HL-60 (cell line): ENCODE results near the gene CD300C.

Experiments
- DNase-seq, 2 experiments: peaks; one replicate each; pipeline ENCODE4 v3.0.0-alpha.2; 2010 to 2020; ENCODE audit warnings: low read depth in 1 of 2, low spot score in 1 of 2
- H3K27ac ChIP-seq: fragments of 250-450 bp; sonication (Bioruptor Pico); replicated peaks from 2 replicates; pipeline ENCODE4 v1.5.1; 2020; ENCODE audit warnings: mild to moderate bottlenecking, moderate library complexity
- H3K27me3 ChIP-seq: fragments of 250-450 bp; sonication (Bioruptor Pico); 2 replicates; pipeline ENCODE4 v1.5.1; 2021; ENCODE audit warnings: mild to moderate bottlenecking, moderate library complexity; ENCODE audit not compliant: insufficient read depth, poor library complexity, severe bottlenecking
- H3K4me3 ChIP-seq: replicated peaks from 2 replicates; pipeline ENCODE4 v1.5.1; 2011; ENCODE audit warnings: mild to moderate bottlenecking, control low read depth, low read length; ENCODE audit not compliant: insufficient read depth
- GABPA ChIP-seq: IDR thresholded peaks from 2 replicates; pipeline ENCODE4 v1.6.1; 2012; ENCODE audit warnings: low read depth
- POLR2AphosphoS5 ChIP-seq: IDR thresholded peaks from 2 replicates; pipeline ENCODE4 v1.6.1; 2012; ENCODE audit warnings: low read depth
- SPI1 ChIP-seq: IDR thresholded peaks from 2 replicates; pipeline ENCODE4 v1.6.1; 2012; ENCODE audit warnings: low read depth, mild to moderate bottlenecking, borderline replicate concordance
- TF ChIP-seq, protein P1 (sequence below): IDR thresholded peaks from one replicate; pipeline ENCODE4 v1.5.1; 2011; ENCODE audit warnings: low read length, control low read depth, inconsistent platforms; ENCODE audit not compliant: insufficient read depth
- TF ChIP-seq, protein P2 (sequence below): IDR thresholded peaks from 2 replicates; pipeline ENCODE4 v1.6.1; 2012; ENCODE audit warnings: low read depth; ENCODE audit not compliant: insufficient replicate concordance

Gene CD300C

DNA sequence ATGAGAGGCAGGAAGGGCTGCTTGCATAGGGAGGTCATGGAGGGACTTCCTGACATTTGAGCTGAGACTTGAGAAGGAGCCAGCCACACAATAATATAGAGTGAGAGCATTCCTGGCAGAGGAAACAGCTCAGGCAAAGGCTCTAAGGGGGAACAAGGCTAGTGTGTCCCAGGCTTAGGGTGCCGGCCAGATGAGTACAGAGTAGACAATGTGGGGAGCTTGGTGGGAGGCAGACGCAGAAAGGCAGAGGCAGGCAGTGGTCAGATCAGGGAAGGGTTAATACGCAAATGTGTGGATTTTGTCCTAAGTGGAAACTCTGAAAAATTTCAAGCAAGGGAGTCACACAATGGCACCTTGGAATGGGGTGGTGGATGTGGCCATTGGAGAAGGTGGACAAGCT is 45.9 kb downstream of the CD300C start:
- H3K27ac ChIP-seq = no peak overlapping the region
- no peak for DNase-seq
- no peaks in the 10 kb centered on the region for H3K27me3 ChIP-seq
- H3K4me3 ChIP-seq = no peak overlapping the region
- no peak for TF ChIP-seq GABPA
- TF ChIP-seq SPI1 = no peak
- TF ChIP-seq, protein P1, sequence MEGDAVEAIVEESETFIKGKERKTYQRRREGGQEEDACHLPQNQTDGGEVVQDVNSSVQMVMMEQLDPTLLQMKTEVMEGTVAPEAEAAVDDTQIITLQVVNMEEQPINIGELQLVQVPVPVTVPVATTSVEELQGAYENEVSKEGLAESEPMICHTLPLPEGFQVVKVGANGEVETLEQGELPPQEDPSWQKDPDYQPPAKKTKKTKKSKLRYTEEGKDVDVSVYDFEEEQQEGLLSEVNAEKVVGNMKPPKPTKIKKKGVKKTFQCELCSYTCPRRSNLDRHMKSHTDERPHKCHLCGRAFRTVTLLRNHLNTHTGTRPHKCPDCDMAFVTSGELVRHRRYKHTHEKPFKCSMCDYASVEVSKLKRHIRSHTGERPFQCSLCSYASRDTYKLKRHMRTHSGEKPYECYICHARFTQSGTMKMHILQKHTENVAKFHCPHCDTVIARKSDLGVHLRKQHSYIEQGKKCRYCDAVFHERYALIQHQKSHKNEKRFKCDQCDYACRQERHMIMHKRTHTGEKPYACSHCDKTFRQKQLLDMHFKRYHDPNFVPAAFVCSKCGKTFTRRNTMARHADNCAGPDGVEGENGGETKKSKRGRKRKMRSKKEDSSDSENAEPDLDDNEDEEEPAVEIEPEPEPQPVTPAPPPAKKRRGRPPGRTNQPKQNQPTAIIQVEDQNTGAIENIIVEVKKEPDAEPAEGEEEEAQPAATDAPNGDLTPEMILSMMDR = no peak
- TF ChIP-seq, protein P2, sequence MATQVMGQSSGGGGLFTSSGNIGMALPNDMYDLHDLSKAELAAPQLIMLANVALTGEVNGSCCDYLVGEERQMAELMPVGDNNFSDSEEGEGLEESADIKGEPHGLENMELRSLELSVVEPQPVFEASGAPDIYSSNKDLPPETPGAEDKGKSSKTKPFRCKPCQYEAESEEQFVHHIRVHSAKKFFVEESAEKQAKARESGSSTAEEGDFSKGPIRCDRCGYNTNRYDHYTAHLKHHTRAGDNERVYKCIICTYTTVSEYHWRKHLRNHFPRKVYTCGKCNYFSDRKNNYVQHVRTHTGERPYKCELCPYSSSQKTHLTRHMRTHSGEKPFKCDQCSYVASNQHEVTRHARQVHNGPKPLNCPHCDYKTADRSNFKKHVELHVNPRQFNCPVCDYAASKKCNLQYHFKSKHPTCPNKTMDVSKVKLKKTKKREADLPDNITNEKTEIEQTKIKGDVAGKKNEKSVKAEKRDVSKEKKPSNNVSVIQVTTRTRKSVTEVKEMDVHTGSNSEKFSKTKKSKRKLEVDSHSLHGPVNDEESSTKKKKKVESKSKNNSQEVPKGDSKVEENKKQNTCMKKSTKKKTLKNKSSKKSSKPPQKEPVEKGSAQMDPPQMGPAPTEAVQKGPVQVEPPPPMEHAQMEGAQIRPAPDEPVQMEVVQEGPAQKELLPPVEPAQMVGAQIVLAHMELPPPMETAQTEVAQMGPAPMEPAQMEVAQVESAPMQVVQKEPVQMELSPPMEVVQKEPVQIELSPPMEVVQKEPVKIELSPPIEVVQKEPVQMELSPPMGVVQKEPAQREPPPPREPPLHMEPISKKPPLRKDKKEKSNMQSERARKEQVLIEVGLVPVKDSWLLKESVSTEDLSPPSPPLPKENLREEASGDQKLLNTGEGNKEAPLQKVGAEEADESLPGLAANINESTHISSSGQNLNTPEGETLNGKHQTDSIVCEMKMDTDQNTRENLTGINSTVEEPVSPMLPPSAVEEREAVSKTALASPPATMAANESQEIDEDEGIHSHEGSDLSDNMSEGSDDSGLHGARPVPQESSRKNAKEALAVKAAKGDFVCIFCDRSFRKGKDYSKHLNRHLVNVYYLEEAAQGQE = no peak
- no peak for TF ChIP-seq POLR2AphosphoS5

DNA sequence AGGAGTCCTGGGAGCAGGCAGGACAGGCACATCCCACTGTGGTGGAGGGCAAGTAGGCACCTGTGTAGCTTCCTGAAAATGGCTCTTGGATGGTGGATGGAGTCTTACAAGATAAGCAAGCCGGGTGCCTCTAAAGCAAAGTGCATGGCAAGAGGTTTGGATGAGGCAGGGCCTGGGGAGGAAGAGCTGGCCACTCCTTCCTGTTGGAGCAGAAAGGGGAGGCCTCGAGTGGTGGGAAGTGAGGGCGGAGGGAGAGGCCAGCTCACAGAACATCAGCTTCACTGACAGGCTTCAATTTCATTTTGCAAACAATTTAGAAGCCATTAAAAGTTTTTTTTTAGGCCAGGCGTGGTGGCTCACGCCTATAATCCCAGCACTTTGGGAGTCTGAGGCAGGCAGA is 48.4 kb downstream of the CD300C start:
- TF ChIP-seq GABPA (no peak), POLR2AphosphoS5 (no peak), SPI1 (no peak)
- TF ChIP-seq, protein P2 = no peak
- TF ChIP-seq, protein P1 = no peak
- H3K27ac ChIP-seq = no peak overlapping the region
- H3K4me3 ChIP-seq = no peak overlapping the region
- peak in 1 of 2 experiments; percentile 30 for DNase-seq
- H3K27me3 ChIP-seq = no peaks in the 10 kb centered on the region

DNA sequence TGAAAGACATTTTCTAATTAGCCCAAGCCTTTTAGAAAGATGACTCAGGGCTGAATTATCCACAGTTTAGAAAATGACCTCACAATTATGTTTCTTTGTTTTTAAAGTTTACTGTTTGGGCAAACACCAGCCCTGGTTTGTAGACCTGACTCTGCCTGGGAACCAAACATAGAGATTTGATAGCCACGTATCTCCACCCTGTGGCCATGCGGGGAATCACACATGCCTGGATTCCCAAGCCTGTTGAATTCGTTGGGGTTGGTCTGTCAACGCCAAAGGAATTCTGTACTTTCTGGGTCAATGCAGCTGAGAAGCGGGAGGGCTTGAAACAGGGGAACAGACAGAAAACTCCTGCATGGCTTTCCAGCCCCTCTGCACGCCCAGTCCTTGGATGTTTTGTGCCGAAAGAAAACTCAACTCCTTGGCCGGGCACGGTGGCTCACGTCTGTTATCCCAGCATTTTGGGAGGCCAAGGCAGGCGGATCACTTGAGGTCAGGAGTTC is 52.5 kb downstream of the CD300C start:
- TF ChIP-seq, protein P2 = no peak
- TF ChIP-seq, protein P1 = peak; percentile 94
- TF ChIP-seq SPI1 (no peak), GABPA (no peak), POLR2AphosphoS5 (no peak)
- DNase-seq = peak; percentile 43 to 73

More for the DNA sequence above, 52.5 kb downstream of the CD300C start:
- H3K4me3 ChIP-seq = no peak overlapping the region
- H3K27ac ChIP-seq = no peak overlapping the region
- H3K27me3 ChIP-seq = no peaks in the 10 kb centered on the region
